Measurements from ENCODE around the gene C5orf47. TPM values are rescaled to one million over a fixed set of nuclear protein-coding genes. Genes with fewer than 3 reads are reported as not detected.

Gene C5orf47
- total RNA-seq, 1 donor, result not detected

DNA sequence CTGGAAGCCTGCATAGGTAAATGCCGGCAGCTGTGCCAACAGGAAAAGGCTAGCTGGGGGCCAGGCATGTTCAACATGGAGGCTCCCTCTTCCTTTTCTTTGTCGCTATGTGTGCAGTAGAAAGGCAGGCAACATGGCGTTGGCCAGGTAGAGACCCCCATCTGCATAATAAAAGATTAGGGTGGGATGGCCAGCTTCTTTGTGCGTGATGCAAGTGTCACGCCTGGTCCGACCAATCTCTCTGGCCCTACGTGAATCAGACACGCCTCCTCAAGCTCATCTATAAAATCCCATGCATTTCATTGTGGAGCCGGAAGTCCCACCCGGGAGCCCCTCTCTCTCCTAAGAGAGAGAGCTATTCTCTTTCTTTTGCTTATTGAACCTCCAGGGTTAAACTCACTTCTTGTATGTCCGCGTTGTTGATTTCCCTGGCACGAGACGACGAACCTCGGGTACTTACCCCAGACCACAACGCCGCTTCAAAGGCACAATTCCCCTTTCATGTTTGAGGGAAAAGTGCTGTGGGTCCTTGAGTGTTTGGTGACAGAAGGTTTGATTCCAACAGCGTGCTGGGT lies 25.0 kb upstream of the C5orf47 start:
- H3K27me3 ChIP-seq (ENCODE audit: insufficient read depth, low read length), result no peaks in the 10 kb centered on the region
- no peaks in the 10 kb centered on the region for H3K9me3 ChIP-seq (ENCODE audit: low read depth, low read length)
- H3K4me1 ChIP-seq (ENCODE audit: insufficient read depth, low read length), result peaks cover 4% of the 10 kb centered on the region
- H3K4me3 ChIP-seq (ENCODE audit: low read length), result no peak overlapping the region

DNA sequence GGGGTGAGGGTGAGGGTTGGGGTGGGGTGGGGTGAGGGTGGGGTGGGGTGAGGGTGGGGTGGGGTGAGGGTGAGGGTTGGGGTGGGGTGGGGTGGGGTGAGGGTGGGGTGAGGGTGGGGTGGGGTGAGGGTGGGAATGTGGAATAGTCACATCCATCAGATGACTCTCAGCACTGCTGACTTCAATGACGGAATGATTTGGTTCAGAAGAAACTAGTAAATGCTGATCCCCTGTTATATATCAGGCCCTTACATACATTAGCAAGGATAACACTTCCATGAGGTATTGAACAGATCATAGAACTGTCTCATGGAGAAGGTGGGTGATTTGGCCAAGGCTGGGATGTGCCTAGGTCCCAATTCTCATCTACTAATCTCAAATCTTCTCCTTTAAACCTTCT lies 24.5 kb upstream of the C5orf47 start:
- peaks cover 4% of the 10 kb centered on the region for H3K4me1 ChIP-seq (ENCODE audit: insufficient read depth, low read length)
- no peak overlapping the region for H3K4me3 ChIP-seq (ENCODE audit: low read length)
- H3K27me3 ChIP-seq (ENCODE audit: insufficient read depth, low read length), result no peaks in the 10 kb centered on the region
- H3K9me3 ChIP-seq (ENCODE audit: low read depth, low read length), result no peaks in the 10 kb centered on the region

DNA sequence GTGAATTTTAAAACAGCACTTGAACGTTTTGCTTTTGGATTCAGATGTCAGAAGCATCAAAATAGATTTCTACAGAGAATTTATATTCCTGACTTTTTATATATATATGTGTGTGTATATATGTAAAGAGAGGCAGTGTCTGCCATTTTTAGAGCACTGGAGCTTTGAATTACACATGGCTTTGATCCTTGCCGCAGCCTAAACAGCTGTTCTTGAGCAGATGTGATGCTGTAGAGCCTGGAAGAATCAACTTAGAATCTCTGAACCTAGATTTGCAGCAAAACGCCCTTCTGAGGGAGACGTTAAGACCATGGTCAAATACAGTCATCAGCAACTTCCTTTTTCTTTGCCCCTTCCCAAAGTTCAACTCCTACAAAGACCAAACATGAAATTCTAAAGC lies 21.7 kb upstream of the C5orf47 start:
- Histone ChIP-seq H3K27me3 (ENCODE audit: insufficient read depth, low read length) (no peaks in the 10 kb centered on the region), H3K9me3 (ENCODE audit: low read depth, low read length) (no peaks in the 10 kb centered on the region), H3K4me3 (ENCODE audit: low read length) (no peak overlapping the region), H3K4me1 (ENCODE audit: insufficient read depth, low read length) (peaks cover 4% of the 10 kb centered on the region)

DNA sequence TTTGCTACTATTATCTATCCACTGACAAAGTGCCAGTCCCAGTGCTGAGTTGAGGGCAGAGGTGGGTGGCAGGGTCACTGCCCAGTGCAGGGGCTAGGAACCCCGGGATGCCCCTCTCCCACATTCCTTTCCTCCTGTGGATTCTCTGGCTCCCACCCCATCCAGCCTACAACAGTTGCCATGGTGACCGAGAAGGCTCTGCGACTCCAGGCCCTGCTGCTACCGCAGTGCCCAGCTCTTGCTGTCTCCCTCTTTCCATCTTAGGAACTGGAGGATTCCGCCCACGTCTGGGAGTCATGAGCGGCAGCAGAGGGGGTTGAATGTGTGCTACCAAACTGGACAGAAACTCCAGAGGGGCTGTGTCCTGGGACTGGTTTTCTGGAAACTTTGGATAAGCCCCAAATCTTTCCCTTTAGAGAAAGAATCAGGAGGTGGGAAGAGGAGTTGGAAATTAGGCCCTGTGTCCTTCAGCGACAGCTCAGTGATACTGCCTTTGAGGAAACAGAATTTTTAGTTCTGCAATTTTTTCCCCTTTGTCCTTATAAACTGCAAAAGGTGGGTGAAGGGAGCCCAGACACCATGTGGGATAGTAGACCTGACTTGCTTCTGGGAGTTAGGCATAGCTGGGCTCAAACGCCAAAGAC lies 20.7 kb upstream of the C5orf47 start:
- H3K9me3 ChIP-seq (ENCODE audit: low read depth, low read length), result no peaks in the 10 kb centered on the region
- peaks cover 11% of the 10 kb centered on the region for H3K4me1 ChIP-seq (ENCODE audit: insufficient read depth, low read length)
- H3K4me3 ChIP-seq (ENCODE audit: low read length), result no peak overlapping the region
- H3K27me3 ChIP-seq (ENCODE audit: insufficient read depth, low read length), result no peaks in the 10 kb centered on the region

DNA sequence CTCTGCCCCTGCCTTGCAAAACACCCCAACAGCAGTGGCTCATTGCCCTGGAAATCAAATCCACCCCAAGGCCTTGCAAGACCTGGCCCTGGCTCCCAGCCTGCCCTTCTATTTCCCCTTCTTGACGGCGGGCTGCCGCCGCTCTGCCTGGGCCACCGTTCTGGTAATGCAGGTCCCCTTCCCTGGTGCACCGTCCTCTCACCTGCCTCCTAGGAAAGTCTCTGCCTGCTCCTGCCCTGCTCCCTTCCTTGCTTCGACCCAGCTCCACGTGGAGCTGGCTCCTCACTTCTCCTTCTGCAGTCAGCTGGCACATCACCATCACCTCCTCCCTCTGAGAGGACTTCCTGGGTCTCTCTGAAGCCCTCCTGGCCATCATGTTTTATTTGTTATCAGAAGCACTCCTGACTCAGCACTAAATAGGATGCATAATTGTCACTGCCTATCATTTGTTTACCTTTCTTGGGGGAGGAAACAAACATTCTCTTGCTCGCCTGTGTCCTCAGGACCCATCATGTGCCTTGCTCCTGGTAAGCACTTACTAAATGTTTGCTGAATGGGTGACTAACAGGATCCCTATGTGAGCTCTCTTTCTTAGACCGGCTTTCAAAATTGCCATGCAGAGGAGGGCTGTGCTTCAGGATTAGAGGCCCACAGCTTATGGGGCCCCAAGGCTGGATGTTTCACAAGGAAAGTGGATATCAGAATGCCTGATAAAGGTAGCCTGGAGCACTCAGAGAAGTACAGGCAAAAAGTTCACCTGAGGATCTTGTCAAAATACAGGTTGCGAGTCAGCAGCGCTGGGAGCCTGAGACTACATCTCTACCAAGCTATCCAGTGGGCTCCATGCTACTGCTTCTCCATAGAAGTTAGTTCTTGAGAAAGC lies 19.6 kb upstream of the C5orf47 start:
- Histone ChIP-seq H3K9me3 (ENCODE audit: low read depth, low read length) (no peaks in the 10 kb centered on the region), H3K4me1 (ENCODE audit: insufficient read depth, low read length) (peaks cover 13% of the 10 kb centered on the region), H3K27me3 (ENCODE audit: insufficient read depth, low read length) (no peaks in the 10 kb centered on the region), H3K4me3 (ENCODE audit: low read length) (no peak overlapping the region)

DNA sequence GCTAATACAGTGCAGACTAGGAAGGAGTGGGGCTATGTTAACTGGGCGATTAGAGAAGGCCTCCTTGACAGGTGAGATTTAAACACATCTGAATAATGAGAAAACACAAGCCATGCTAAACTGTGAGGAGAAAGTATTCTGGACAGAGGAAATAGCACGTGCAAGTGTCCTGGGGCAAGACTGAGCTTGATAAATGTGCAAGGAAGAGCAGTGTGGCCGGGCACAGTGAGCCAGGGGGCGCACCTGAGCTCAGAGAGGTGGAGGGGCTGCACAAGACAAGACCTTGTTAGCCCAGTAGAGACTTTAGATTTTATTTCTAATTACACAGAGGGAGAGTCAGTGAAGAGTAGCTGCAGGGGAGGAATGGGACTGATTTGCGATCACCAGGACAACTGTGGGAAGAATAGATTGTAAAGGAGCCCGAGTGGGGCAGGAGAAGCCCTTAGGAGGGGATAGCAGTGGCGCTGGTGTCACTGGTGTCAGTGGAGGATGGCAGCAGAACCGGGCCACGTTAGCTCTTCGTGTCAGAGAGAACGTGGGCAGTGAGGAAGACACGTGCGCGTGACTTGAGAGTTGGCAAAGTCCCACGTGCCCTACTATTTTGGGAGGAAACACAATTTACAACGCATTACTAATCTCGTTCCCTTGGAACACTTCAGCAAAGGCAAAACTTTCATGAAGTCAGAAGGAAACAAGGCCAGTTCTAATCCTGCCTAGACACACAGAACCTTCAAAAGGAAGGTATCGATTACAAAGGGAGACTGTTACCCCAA lies 17.9 kb upstream of the C5orf47 start:
- no peaks in the 10 kb centered on the region for H3K9me3 ChIP-seq (ENCODE audit: low read depth, low read length)
- H3K4me3 ChIP-seq (ENCODE audit: low read length), result no peak overlapping the region
- peaks cover 2% of the 10 kb centered on the region for H3K27me3 ChIP-seq (ENCODE audit: insufficient read depth, low read length)
- peaks cover 13% of the 10 kb centered on the region for H3K4me1 ChIP-seq (ENCODE audit: insufficient read depth, low read length)

DNA sequence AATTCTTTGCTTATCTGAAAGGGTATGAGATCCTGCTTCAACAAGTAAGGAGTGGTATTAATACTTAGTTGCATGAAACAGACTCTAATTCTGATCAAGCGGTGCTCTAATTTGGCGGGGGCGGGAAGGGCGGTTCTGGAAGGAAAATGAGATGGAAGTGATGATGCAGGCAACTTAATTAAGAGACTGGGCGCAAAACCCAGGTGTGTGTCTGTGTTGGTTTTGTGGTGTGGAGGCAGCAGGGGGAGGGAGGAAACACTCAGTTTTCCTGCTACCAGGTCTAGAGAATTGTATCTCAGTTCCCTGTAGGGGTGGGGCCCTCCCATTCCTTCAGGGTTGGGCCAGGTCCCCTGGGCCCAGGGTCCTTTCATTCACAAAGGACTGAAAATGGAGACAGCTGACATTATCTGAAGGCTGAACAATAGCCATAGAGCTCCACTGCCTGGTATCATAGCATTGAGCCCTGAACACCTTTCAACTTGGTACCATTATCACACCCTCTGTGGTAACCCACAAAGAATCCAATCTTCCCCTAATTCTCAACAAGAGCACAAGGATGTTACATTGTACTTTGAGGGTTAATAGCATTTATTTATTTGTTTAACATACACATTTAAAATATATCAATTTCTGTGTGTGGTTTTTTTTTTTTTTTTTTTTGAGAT lies 17.2 kb upstream of the C5orf47 start:
- peaks cover 13% of the 10 kb centered on the region for H3K4me1 ChIP-seq (ENCODE audit: insufficient read depth, low read length)
- H3K27me3 ChIP-seq (ENCODE audit: insufficient read depth, low read length), result peaks cover 4% of the 10 kb centered on the region
- H3K4me3 ChIP-seq (ENCODE audit: low read length), result no peak overlapping the region
- H3K9me3 ChIP-seq (ENCODE audit: low read depth, low read length), result no peaks in the 10 kb centered on the region

DNA sequence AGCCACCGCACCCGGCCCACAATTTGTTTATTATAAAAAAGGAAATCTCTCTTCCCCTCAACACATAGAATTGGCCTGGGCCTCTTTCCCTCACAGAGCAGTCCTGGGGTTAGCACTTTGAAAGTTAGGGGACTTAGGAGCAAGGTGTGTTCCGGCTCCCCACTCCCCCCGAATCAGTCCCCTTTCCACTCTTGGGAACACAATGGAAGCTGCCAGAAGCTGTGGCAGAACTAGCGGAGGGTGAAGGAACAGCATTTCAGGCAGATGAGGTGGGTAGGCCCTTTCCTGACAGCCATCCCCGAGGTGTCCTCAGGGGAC lies 16.4 kb upstream of the C5orf47 start:
- Histone ChIP-seq H3K4me3 (ENCODE audit: low read length) (no peak overlapping the region), H3K27me3 (ENCODE audit: insufficient read depth, low read length) (peaks cover 4% of the 10 kb centered on the region), H3K4me1 (ENCODE audit: insufficient read depth, low read length) (peaks cover 13% of the 10 kb centered on the region), H3K9me3 (ENCODE audit: low read depth, low read length) (no peaks in the 10 kb centered on the region)

DNA sequence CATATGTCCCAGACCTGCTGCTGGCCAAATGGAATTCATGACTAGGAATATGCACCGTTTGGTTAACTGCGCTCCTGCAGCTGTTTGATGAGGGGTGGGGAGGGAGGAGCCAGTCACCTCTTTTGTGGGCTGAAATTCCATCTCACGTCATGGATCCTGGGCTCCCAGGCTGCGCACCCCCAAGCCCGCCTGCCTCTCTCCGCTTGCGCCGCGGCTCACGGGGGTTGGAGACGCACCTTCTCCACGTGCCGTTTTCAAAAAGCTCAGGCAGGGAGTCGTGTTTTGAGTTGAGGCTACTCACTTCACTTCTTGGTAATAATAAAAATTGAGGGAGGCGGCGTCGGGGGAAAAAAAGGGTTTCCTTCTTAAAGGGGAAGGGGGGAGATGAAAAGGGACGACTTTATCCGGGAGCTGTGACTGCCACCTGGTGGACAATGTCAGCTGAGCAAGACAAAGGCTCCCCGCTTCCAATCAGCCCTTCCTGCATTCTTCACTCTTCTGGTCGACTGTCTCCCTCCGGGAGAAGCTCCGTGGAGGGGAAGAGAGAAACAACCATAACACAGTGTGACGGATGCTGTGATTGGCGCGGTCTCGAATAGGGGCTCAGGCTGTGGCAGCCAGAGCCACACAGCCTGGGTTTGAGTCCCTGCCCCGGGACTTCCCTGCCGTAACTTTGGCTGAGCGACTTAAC lies 15.9 kb upstream of the C5orf47 start:
- H3K4me1 ChIP-seq (ENCODE audit: insufficient read depth, low read length), result peaks cover 13% of the 10 kb centered on the region
- H3K27me3 ChIP-seq (ENCODE audit: insufficient read depth, low read length), result peaks cover 4% of the 10 kb centered on the region
- no peaks in the 10 kb centered on the region for H3K9me3 ChIP-seq (ENCODE audit: low read depth, low read length)
- H3K4me3 ChIP-seq (ENCODE audit: low read length), result peak overlapping the region; percentile 9

DNA sequence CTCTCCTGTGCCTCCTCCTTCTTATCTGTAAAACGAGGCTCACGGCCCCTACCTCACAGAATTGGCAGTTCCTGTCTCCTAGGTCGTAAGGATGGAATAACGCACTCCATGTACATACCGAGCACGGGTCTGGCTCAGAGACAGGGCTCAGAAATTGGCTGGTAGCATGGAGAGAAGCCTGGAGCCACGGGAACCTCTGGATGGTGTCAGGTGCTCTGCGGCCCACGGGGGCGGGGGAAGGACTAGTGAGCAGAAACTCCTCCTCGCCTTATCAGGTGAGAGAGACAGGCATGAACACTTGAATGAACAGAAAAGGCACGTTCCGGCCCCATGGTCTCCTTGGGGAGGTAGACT lies 15.4 kb upstream of the C5orf47 start:
- H3K4me3 ChIP-seq (ENCODE audit: low read length), result no peak overlapping the region
- peaks cover 13% of the 10 kb centered on the region for H3K4me1 ChIP-seq (ENCODE audit: insufficient read depth, low read length)
- peaks cover 4% of the 10 kb centered on the region for H3K27me3 ChIP-seq (ENCODE audit: insufficient read depth, low read length)
- no peaks in the 10 kb centered on the region for H3K9me3 ChIP-seq (ENCODE audit: low read depth, low read length)

DNA sequence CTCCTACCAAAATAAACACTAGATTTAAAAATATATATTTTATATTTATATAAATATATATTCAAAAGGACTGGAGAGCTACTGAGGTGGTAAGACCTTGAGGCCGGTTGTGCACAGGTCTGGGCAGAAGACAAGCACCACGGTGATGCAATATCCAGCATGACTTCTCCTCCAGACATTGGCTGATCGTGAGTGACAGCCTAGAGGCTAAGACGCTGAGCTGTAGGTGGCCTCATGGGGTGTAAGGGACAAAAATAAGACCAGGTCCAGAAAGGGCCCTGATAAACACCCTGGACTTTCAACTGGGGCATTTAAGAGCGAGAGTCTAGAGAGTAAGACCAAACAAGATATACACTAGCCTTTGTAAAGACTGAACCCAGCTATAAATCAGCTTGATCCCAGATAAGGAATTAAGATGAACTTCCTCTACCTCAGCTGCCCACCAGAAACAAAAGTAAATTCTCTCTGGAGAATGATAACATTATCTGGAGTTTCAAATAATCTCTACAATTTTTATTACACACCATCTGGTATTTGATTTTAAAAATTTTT lies 14.2 kb upstream of the C5orf47 start:
- no peak overlapping the region for H3K4me3 ChIP-seq (ENCODE audit: low read length)
- H3K4me1 ChIP-seq (ENCODE audit: insufficient read depth, low read length), result peaks cover 13% of the 10 kb centered on the region
- no peaks in the 10 kb centered on the region for H3K9me3 ChIP-seq (ENCODE audit: low read depth, low read length)
- peaks cover 7% of the 10 kb centered on the region for H3K27me3 ChIP-seq (ENCODE audit: insufficient read depth, low read length)

DNA sequence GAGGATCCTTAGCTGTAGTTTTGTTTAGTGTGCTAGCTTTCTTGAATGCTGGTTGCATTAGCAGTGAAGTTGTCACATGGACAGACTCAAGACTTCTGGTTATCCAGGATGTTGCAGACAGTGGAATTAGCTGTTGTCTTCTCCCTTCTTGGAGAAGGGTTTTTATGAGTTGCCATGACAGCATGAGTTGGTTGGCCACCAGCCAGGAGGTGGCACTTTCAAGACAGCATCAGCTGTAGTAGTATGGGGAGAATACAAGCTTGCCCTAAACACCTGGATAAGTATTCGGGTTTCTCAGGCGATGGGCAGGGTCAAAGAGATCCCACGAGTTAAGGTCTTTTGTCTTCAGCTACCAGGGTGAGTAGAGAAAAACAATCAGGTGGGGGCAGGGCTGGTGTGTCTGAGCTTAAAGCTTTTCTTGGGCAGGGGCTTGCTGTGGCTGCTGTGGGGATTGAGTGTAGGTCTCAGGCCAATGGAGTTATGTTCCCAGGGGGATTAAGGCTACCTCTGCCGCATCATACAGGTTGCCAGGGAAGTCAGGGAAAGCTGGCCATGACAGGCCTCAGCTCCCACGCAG lies 7.7 kb upstream of the C5orf47 start:
- no peaks in the 10 kb centered on the region for H3K9me3 ChIP-seq (ENCODE audit: low read depth, low read length)
- no peak overlapping the region for H3K4me3 ChIP-seq (ENCODE audit: low read length)
- H3K4me1 ChIP-seq (ENCODE audit: insufficient read depth, low read length), result no peaks in the 10 kb centered on the region
- peaks cover 17% of the 10 kb centered on the region for H3K27me3 ChIP-seq (ENCODE audit: insufficient read depth, low read length)

DNA sequence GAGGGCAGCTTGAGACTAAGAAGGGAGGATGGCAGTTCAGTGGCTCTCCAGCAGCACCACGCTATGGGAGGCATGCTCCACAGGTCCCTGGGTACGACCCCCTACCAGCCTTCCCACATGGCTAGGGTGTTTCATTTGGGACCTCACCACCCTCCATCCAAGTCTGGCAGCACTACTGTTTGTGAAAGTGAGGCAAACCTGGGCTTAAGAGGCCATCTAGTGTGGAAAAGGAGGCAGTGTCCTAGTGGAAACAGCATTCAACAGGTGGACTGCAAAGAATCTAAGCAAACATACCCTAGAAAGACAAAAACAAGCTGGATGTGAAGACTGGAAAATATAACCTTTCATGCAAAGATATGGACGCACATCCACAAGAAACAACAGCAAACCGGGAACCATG lies 4.8 kb upstream of the C5orf47 start:
- H3K9me3 ChIP-seq (ENCODE audit: low read depth, low read length), result no peaks in the 10 kb centered on the region

More for the DNA sequence above, 4.8 kb upstream of the C5orf47 start:
- H3K4me3 ChIP-seq (ENCODE audit: low read length), result no peak overlapping the region
- no peaks in the 10 kb centered on the region for H3K4me1 ChIP-seq (ENCODE audit: insufficient read depth, low read length)
- H3K27me3 ChIP-seq (ENCODE audit: insufficient read depth, low read length), result peaks cover 17% of the 10 kb centered on the region
